ENCODE measurements around the gene ZP3. TPM values are rescaled to one million over a fixed set of nuclear protein-coding genes. Genes with fewer than 3 reads are reported as not detected.
"Not testable (repeated sequence)": the region's sequence is repeated elsewhere in the genome, so short reads cannot be mapped to it uniquely, and the experiment has no call there.

The ZP3 gene
- total and polyA plus RNA-seq, 4 donors: 0.25 to 0.47 (median 0.44) TPM

- no peak for DNase-seq (ENCODE audit: low spot score)
- H3K4me3 ChIP-seq (ENCODE audit: low read depth in 1 of 3, low read length in 3 of 3): no peak overlapping the region
- H3K9me3 ChIP-seq (ENCODE audit: control insufficient read depth in 4 of 4, low read length in 3 of 4): no peaks in the 10 kb centered on the region
- TF ChIP-seq TAF1 (conservative IDR thresholded peaks at IDR 0.05) (no peak), EGR1 (IDR thresholded peaks at IDR 0.05; ENCODE audit: low read depth in 2 of 2) (no peak), GABPA (IDR thresholded peaks at IDR 0.05 in 1 of 2, conservative IDR thresholded peaks at IDR 0.05 in 1 of 2) (no peak), HNF4G (IDR thresholded peaks at IDR 0.05) (no peak), HNF4A (conservative IDR thresholded peaks at IDR 0.05) (no peak), NR2F2 (IDR thresholded peaks at IDR 0.05) (no peak), FOXA1 (IDR thresholded peaks at IDR 0.05) (no peak), RAD21 (IDR thresholded peaks at IDR 0.05) (no peak), FOXA2 (IDR thresholded peaks at IDR 0.05) (no peak), SP1 (IDR thresholded peaks at IDR 0.05) (no peak), JUND (IDR thresholded peaks at IDR 0.05) (no peak), YY1 (IDR thresholded peaks at IDR 0.05) (no peak), CTCF (IDR thresholded peaks at IDR 0.05; ENCODE audit: low read depth, low read length, missing input control) (no peak)
- TF ChIP-seq, protein P1, sequence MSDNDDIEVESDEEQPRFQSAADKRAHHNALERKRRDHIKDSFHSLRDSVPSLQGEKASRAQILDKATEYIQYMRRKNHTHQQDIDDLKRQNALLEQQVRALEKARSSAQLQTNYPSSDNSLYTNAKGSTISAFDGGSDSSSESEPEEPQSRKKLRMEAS (IDR thresholded peaks at IDR 0.05): no peak
- TF ChIP-seq, protein P2, sequence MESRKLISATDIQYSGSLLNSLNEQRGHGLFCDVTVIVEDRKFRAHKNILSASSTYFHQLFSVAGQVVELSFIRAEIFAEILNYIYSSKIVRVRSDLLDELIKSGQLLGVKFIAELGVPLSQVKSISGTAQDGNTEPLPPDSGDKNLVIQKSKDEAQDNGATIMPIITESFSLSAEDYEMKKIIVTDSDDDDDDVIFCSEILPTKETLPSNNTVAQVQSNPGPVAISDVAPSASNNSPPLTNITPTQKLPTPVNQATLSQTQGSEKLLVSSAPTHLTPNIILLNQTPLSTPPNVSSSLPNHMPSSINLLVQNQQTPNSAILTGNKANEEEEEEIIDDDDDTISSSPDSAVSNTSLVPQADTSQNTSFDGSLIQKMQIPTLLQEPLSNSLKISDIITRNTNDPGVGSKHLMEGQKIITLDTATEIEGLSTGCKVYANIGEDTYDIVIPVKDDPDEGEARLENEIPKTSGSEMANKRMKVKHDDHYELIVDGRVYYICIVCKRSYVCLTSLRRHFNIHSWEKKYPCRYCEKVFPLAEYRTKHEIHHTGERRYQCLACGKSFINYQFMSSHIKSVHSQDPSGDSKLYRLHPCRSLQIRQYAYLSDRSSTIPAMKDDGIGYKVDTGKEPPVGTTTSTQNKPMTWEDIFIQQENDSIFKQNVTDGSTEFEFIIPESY (IDR thresholded peaks at IDR 0.05): no peak
- TF ChIP-seq, protein P3, sequence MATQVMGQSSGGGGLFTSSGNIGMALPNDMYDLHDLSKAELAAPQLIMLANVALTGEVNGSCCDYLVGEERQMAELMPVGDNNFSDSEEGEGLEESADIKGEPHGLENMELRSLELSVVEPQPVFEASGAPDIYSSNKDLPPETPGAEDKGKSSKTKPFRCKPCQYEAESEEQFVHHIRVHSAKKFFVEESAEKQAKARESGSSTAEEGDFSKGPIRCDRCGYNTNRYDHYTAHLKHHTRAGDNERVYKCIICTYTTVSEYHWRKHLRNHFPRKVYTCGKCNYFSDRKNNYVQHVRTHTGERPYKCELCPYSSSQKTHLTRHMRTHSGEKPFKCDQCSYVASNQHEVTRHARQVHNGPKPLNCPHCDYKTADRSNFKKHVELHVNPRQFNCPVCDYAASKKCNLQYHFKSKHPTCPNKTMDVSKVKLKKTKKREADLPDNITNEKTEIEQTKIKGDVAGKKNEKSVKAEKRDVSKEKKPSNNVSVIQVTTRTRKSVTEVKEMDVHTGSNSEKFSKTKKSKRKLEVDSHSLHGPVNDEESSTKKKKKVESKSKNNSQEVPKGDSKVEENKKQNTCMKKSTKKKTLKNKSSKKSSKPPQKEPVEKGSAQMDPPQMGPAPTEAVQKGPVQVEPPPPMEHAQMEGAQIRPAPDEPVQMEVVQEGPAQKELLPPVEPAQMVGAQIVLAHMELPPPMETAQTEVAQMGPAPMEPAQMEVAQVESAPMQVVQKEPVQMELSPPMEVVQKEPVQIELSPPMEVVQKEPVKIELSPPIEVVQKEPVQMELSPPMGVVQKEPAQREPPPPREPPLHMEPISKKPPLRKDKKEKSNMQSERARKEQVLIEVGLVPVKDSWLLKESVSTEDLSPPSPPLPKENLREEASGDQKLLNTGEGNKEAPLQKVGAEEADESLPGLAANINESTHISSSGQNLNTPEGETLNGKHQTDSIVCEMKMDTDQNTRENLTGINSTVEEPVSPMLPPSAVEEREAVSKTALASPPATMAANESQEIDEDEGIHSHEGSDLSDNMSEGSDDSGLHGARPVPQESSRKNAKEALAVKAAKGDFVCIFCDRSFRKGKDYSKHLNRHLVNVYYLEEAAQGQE (IDR thresholded peaks at IDR 0.05): no peak
- TF ChIP-seq, protein P4, sequence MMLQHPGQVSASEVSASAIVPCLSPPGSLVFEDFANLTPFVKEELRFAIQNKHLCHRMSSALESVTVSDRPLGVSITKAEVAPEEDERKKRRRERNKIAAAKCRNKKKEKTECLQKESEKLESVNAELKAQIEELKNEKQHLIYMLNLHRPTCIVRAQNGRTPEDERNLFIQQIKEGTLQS (IDR thresholded peaks at IDR 0.05): no peak
- H3K9ac ChIP-seq (ENCODE audit: low read depth in 1 of 2, low read length in 2 of 2): no peak overlapping the region
- H3K27me3 ChIP-seq (ENCODE audit: control insufficient read depth in 4 of 4, insufficient read depth in 4 of 4, low read length in 3 of 4): no peaks in the 10 kb centered on the region
- 92% methylated on average over 9 of the region's 9 CpGs for WGBS
- H3K27ac ChIP-seq (ENCODE audit: low read depth in 1 of 2, low read length in 2 of 2): no peak overlapping the region
- no peaks in the 10 kb centered on the region for H3K36me3 ChIP-seq (ENCODE audit: control insufficient read depth in 4 of 4, insufficient read depth in 3 of 4, low read depth in 1 of 4, low read length in 3 of 4)
- no peaks in the 10 kb centered on the region for H3K4me1 ChIP-seq (ENCODE audit: control insufficient read depth in 4 of 4, insufficient read depth in 4 of 4, low read length in 3 of 4)
These were observed 406 bp downstream of the ZP3 start for GRCh38 chr7:76425156-76425555.

DNA sequence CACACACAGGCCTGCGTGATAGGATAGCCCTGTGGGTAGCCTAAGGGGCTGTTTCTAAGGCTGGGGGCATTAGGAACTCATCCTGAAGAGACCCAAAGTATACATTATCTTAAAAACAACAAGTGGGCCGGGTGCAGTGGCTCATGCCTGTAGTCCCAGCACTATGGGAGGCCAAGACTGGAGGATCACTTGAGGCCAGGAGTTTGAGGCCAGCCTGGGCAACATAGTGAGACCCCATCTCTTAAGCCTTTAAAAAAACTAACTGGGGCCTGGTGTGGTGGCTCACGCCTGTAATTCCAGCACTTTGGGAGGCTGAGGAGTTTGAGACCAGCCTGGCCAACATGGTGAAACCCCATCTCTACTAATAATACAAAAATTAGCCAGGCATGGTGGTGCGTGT lies 808 bp downstream of the ZP3 start:
- not testable (repeated sequence) for H3K9me3 ChIP-seq (ENCODE audit: control insufficient read depth in 4 of 4, low read length in 3 of 4); H3K4me3 ChIP-seq (ENCODE audit: low read depth in 1 of 3, low read length in 3 of 3); H3K36me3 ChIP-seq (ENCODE audit: control insufficient read depth in 4 of 4, insufficient read depth in 3 of 4, low read depth in 1 of 4, low read length in 3 of 4); H3K9ac ChIP-seq (ENCODE audit: low read depth in 1 of 2, low read length in 2 of 2); DNase-seq (ENCODE audit: low spot score); H3K27ac ChIP-seq (ENCODE audit: low read depth in 1 of 2, low read length in 2 of 2); H3K27me3 ChIP-seq (ENCODE audit: control insufficient read depth in 4 of 4, insufficient read depth in 4 of 4, low read length in 3 of 4); H3K4me1 ChIP-seq (ENCODE audit: control insufficient read depth in 4 of 4, insufficient read depth in 4 of 4, low read length in 3 of 4)
- 93% methylated on average over 4 of the region's 4 CpGs for WGBS
